ENCODE measurements around the gene SNTB2.

The SNTB2 gene

GRCh38 chr16:69274699-69275235, 87.8 kb downstream of the SNTB2 start:
- H3K4me1 ChIP-seq (ENCODE audit: low read depth, poor library complexity, severe bottlenecking), result peaks cover 13% of the 10 kb centered on the region
- no peak overlapping the region for H3K27ac ChIP-seq
- no peaks in the 10 kb centered on the region for H4K20me1 ChIP-seq (ENCODE audit: insufficient read depth)
- H3K27me3 ChIP-seq (ENCODE audit: insufficient read depth, low read depth), result no peaks in the 10 kb centered on the region
- no peak overlapping the region for H3K4me3 ChIP-seq (IDR thresholded peaks at IDR 0.05; ENCODE audit: insufficient read depth, low read depth, low read length)
- no peaks in the 10 kb centered on the region for H3K36me3 ChIP-seq (ENCODE audit: insufficient read depth)
- no peak overlapping the region for H3K9ac ChIP-seq
- no peak overlapping the region for H2AFZ ChIP-seq (ENCODE audit: low read depth)
- H3K79me2 ChIP-seq (ENCODE audit: insufficient read depth, low read depth), result no peaks in the 10 kb centered on the region
- H3K4me2 ChIP-seq, result no peak overlapping the region
- TF ChIP-seq, protein P1, sequence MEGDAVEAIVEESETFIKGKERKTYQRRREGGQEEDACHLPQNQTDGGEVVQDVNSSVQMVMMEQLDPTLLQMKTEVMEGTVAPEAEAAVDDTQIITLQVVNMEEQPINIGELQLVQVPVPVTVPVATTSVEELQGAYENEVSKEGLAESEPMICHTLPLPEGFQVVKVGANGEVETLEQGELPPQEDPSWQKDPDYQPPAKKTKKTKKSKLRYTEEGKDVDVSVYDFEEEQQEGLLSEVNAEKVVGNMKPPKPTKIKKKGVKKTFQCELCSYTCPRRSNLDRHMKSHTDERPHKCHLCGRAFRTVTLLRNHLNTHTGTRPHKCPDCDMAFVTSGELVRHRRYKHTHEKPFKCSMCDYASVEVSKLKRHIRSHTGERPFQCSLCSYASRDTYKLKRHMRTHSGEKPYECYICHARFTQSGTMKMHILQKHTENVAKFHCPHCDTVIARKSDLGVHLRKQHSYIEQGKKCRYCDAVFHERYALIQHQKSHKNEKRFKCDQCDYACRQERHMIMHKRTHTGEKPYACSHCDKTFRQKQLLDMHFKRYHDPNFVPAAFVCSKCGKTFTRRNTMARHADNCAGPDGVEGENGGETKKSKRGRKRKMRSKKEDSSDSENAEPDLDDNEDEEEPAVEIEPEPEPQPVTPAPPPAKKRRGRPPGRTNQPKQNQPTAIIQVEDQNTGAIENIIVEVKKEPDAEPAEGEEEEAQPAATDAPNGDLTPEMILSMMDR (conservative IDR thresholded peaks at IDR 0.05; ENCODE audit: low read depth, low read length), result no peak

GRCh38 chr16:69276148-69277115, 89.5 kb downstream of the SNTB2 start:
- no peak overlapping the region for H3K9ac ChIP-seq
- H3K4me2 ChIP-seq, result no peak overlapping the region
- H3K27me3 ChIP-seq (ENCODE audit: insufficient read depth, low read depth), result no peaks in the 10 kb centered on the region
- H3K27ac ChIP-seq, result no peak overlapping the region
- no peaks in the 10 kb centered on the region for H4K20me1 ChIP-seq (ENCODE audit: insufficient read depth)
- no peaks in the 10 kb centered on the region for H3K4me1 ChIP-seq (ENCODE audit: low read depth, poor library complexity, severe bottlenecking)
- no peak overlapping the region for H3K4me3 ChIP-seq (IDR thresholded peaks at IDR 0.05; ENCODE audit: insufficient read depth, low read depth, low read length)
- TF ChIP-seq, protein P1 (conservative IDR thresholded peaks at IDR 0.05; ENCODE audit: low read depth, low read length), result no peak
- H3K36me3 ChIP-seq (ENCODE audit: insufficient read depth), result no peaks in the 10 kb centered on the region
- H3K79me2 ChIP-seq (ENCODE audit: insufficient read depth, low read depth), result no peaks in the 10 kb centered on the region
- H2AFZ ChIP-seq (ENCODE audit: low read depth), result no peak overlapping the region

GRCh38 chr16:69277413-69277812, 90.4 kb downstream of the SNTB2 start:
- Histone ChIP-seq H3K9ac (no peak overlapping the region), H3K27me3 (ENCODE audit: insufficient read depth, low read depth) (no peaks in the 10 kb centered on the region)
- TF ChIP-seq, protein P1 (conservative IDR thresholded peaks at IDR 0.05; ENCODE audit: low read depth, low read length), result no peak

DNA sequence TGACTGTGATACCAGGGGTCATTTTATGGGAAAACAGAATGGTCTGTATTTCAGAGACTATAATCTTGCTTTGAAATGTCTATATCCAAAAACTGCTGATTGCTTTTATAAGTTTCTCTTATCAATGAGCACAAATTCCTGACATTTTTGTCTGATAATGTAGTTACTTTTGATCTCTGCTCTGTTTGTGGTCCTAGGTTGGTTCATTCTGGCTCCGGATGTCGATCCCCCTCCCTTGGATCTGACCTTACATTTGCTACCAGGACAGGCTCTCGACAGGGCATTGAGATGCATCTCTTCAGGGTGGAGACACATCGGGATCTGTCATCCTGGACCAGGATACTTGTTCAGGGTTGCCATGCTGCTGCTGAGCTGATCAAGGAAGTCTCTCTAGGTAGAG, 96.9 kb downstream of the SNTB2 start:
- Histone ChIP-seq H3K36me3 (ENCODE audit: insufficient read depth) (no peaks in the 10 kb centered on the region), H3K9ac (no peak overlapping the region), H3K27me3 (ENCODE audit: insufficient read depth, low read depth) (no peaks in the 10 kb centered on the region), H3K79me2 (ENCODE audit: insufficient read depth, low read depth) (no peaks in the 10 kb centered on the region), H2AFZ (ENCODE audit: low read depth) (no peak overlapping the region), H4K20me1 (ENCODE audit: insufficient read depth) (no peaks in the 10 kb centered on the region), H3K27ac (no peak overlapping the region), H3K4me1 (ENCODE audit: low read depth, poor library complexity, severe bottlenecking) (peaks cover 7% of the 10 kb centered on the region), H3K4me3 (IDR thresholded peaks at IDR 0.05; ENCODE audit: insufficient read depth, low read depth, low read length) (no peak overlapping the region), H3K4me2 (no peak overlapping the region)
- TF ChIP-seq, protein P1 (conservative IDR thresholded peaks at IDR 0.05; ENCODE audit: low read depth, low read length), result no peak

More at GRCh38 chr16:69277413-69277812, 90.4 kb downstream of the SNTB2 start:
- no peaks in the 10 kb centered on the region for H3K4me1 ChIP-seq (ENCODE audit: low read depth, poor library complexity, severe bottlenecking)
- H3K4me3 ChIP-seq (IDR thresholded peaks at IDR 0.05; ENCODE audit: insufficient read depth, low read depth, low read length), result no peak overlapping the region
- no peaks in the 10 kb centered on the region for H3K36me3 ChIP-seq (ENCODE audit: insufficient read depth)
- no peaks in the 10 kb centered on the region for H3K79me2 ChIP-seq (ENCODE audit: insufficient read depth, low read depth)
- no peaks in the 10 kb centered on the region for H4K20me1 ChIP-seq (ENCODE audit: insufficient read depth)
- no peak overlapping the region for H2AFZ ChIP-seq (ENCODE audit: low read depth)
- no peak overlapping the region for H3K27ac ChIP-seq
- no peak overlapping the region for H3K4me2 ChIP-seq

Data from KMS-11 (cell line).